A673 (cell line): Measurements from ENCODE around the gene TADA2A.

Source experiments
- EZH2 ChIP-seq: fragments of 200-600 bp; sonication (generic); IDR thresholded peaks from 2 replicates; pipeline ENCODE4 v1.6.1; 2017; ENCODE audit warnings: borderline replicate concordance, low read depth, mild to moderate bottlenecking, mixed read lengths, antibody characterized with exemption, low read length; ENCODE audit not compliant: poor library complexity, severe bottlenecking
- TF ChIP-seq, protein P1 (sequence below): fragments of 300-800, 200-600 bp; sonication (generic); conservative IDR thresholded peaks from 2 replicates; pipeline ENCODE4 v1.5.1; 2017; ENCODE audit warnings: low read depth, mild to moderate bottlenecking, antibody characterized with exemption, low read length, moderate library complexity, mixed read lengths

DNA sequence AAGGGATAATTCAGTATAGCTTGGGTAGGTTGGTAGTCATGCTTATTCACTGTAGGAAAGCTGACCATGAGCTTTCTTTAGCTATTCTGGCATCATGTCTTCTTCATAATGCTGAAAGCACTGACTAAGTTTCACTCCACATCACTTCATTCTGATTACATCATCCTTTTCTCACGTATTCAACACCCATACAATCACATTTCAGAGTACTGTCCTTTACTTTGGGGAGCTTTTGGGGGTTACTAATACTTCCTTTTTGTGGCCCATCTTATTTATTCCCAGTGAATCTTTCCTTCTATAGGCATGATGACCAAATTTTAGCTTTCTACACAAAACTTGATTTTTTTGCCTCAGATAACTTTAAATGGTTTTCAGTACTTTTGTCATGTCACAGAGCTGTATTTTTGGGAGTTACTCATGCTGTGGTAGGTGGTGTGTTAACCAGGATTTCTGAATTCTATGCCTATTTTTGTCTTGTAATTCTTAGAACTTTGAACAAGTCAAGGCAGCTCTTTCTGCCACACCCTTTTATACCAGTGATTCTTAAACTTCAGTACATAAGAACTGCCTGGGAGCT is 23.5 kb downstream of the TADA2A start:
- TF ChIP-seq, protein P1, sequence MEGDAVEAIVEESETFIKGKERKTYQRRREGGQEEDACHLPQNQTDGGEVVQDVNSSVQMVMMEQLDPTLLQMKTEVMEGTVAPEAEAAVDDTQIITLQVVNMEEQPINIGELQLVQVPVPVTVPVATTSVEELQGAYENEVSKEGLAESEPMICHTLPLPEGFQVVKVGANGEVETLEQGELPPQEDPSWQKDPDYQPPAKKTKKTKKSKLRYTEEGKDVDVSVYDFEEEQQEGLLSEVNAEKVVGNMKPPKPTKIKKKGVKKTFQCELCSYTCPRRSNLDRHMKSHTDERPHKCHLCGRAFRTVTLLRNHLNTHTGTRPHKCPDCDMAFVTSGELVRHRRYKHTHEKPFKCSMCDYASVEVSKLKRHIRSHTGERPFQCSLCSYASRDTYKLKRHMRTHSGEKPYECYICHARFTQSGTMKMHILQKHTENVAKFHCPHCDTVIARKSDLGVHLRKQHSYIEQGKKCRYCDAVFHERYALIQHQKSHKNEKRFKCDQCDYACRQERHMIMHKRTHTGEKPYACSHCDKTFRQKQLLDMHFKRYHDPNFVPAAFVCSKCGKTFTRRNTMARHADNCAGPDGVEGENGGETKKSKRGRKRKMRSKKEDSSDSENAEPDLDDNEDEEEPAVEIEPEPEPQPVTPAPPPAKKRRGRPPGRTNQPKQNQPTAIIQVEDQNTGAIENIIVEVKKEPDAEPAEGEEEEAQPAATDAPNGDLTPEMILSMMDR, result no peak
- TF ChIP-seq EZH2, result no peak
